Endothelial cell of umbilical vein (primary cell): ENCODE data around the gene CDKN2B-AS1. TPM values are rescaled to one million over a fixed set of nuclear protein-coding genes. Genes with fewer than 3 reads are reported as not detected.

ENCODE experiments used
- BruUV-seq: library from RNA; stranded (reverse); fragments of 400-500 nt; replicated peaks from 2 replicates; lab custom pipeline; 2021; lab: Mats Ljungman, UMichigan
- CTCF ChIA-PET: fragments of 300-600, 350-600 bp; sonication (Branson Sonifier 250); formaldehyde crosslinking; loops from one replicate; lab custom pipeline; 2021; ENCODE audit warnings: antibody characterized with exemption, inconsistent platforms; lab: Charles Lee
- POLR2A ChIA-PET: fragments of 300-600, 350-600 bp; sonication (Branson Sonifier 250); formaldehyde crosslinking; loops from one replicate; lab custom pipeline; 2021; ENCODE audit warnings: antibody characterized with exemption, inconsistent platforms; lab: Charles Lee
- DNase-seq: peaks from one replicate; pipeline ENCODE4 v3.0.0-alpha.2; 2011; ENCODE audit warnings: low read depth, low spot score
- FAIRE-seq: peaks from 2 replicates; lab custom pipeline; 2011; peaks lifted over from hg19 to GRCh38; lab: Jason Lieb, UNC
- H2AFZ ChIP-seq: 2 replicates; pipeline ENCODE4 v1.6.0; 2012; ENCODE audit warnings: low read depth, low read length, control low read depth, inconsistent platforms
- H3K27ac ChIP-seq: 2 replicates; pipeline ENCODE4 v1.5.1; 2011; ENCODE audit warnings: low read depth, mild to moderate bottlenecking, control low read depth, low read length, moderate library complexity; ENCODE audit not compliant: insufficient read depth
- H3K27me3 ChIP-seq, 2 experiments: 2 replicates each; pipeline versions ENCODE4 v1.6.0 to v1.6.1; 2011; ENCODE audit warnings: low read length in 2 of 2, mixed read lengths in 1 of 2; ENCODE audit not compliant: control insufficient read depth in 2 of 2, insufficient read depth in 2 of 2
- H3K36me3 ChIP-seq, 2 experiments: 2 replicates in 1 of 2; 3 replicates in 1 of 2; pipeline ENCODE4 v1.5.1; 2011; ENCODE audit warnings: low read length in 2 of 2, mild to moderate bottlenecking in 1 of 2, moderate library complexity in 1 of 2; ENCODE audit not compliant: control insufficient read depth in 2 of 2, insufficient read depth in 2 of 2; ENCODE audit errors: extremely low read depth in 1 of 2
- H3K4me1 ChIP-seq: 3 replicates; pipeline ENCODE4 v1.5.1; 2011; ENCODE audit warnings: mild to moderate bottlenecking, low read length; ENCODE audit not compliant: control insufficient read depth, insufficient read depth; ENCODE audit errors: extremely low read depth
- H3K4me2 ChIP-seq: 2 replicates; pipeline ENCODE4 v1.6.1; 2011; ENCODE audit warnings: low read length, control low read depth, mixed read lengths; ENCODE audit not compliant: insufficient read depth
- H3K4me3 ChIP-seq, 3 experiments: fragments of 200-600 bp in 1 of 3; sonication (generic), shearing (Covaris generic) in 1 of 3; replicated peaks in 1 of 3; 2 replicates each; pipeline ENCODE4 v1.5.1; 2011 to 2016; ENCODE audit warnings: control low read depth in 3 of 3, low read length in 3 of 3, mild to moderate bottlenecking in 2 of 3, inconsistent platforms in 1 of 3, low read depth in 1 of 3, moderate library complexity in 1 of 3; ENCODE audit not compliant: insufficient read depth in 1 of 3
- H3K79me2 ChIP-seq: 2 replicates; pipeline ENCODE4 v1.6.0; 2012; ENCODE audit warnings: low read length, inconsistent platforms; ENCODE audit not compliant: control insufficient read depth, insufficient read depth
- H3K9ac ChIP-seq: replicated peaks from 2 replicates; pipeline ENCODE3; 2011; ENCODE audit warnings: low read length, control low read depth; ENCODE audit not compliant: insufficient read depth; ENCODE audit errors: extremely low read depth
- H3K9me1 ChIP-seq: replicated peaks from 3 replicates; pipeline ENCODE4 v1.6.0; 2011; ENCODE audit warnings: mild to moderate bottlenecking, low read length; ENCODE audit not compliant: control insufficient read depth, insufficient read depth; ENCODE audit errors: extremely low read depth
- H3K9me3 ChIP-seq: replicated peaks from 2 replicates; pipeline ENCODE4 v1.5.1; 2012; ENCODE audit warnings: low read length, inconsistent platforms; ENCODE audit not compliant: control insufficient read depth, insufficient read depth
- H4K20me1 ChIP-seq: replicated peaks from 2 replicates; pipeline ENCODE3; 2011; ENCODE audit warnings: mild to moderate bottlenecking, low read length; ENCODE audit not compliant: control insufficient read depth, insufficient read depth; ENCODE audit errors: extremely low read depth
- EZH2 ChIP-seq: IDR thresholded peaks from 2 replicates; pipeline ENCODE4 v1.6.1; 2012; ENCODE audit warnings: borderline replicate concordance, low read depth, mild to moderate bottlenecking, moderate library complexity, low read length, inconsistent platforms; ENCODE audit not compliant: severe bottlenecking
- FOS ChIP-seq: IDR thresholded peaks from 2 replicates; pipeline ENCODE4 v1.6.1; 2011; ENCODE audit warnings: mild to moderate bottlenecking, low read length, moderate library complexity, borderline replicate concordance; ENCODE audit not compliant: insufficient read depth
- GATA2 ChIP-seq: IDR thresholded peaks from 2 replicates; pipeline ENCODE4 v1.7.0; 2011; ENCODE audit warnings: low read depth, mild to moderate bottlenecking, moderate library complexity, mixed read lengths, low read length; ENCODE audit not compliant: insufficient read length, insufficient read depth
- JUN ChIP-seq: IDR thresholded peaks from 2 replicates; pipeline ENCODE4 v1.6.1; 2011; ENCODE audit warnings: borderline replicate concordance, low read depth; ENCODE audit not compliant: insufficient read length, insufficient read depth
- MYC ChIP-seq: IDR thresholded peaks from one replicate; pipeline ENCODE4 v1.6.1; 2011; ENCODE audit warnings: mild to moderate bottlenecking, low read depth, low read length
- POLR2A ChIP-seq: IDR thresholded peaks from 2 replicates; pipeline ENCODE4 v1.6.1; 2012; ENCODE audit warnings: low read depth, mild to moderate bottlenecking, control low read depth, low read length
- POLR2AphosphoS5 ChIP-seq: IDR thresholded peaks from 2 replicates; pipeline ENCODE4 v1.6.1; 2012; ENCODE audit warnings: low read depth, mild to moderate bottlenecking, control low read depth, low read length, moderate library complexity; ENCODE audit not compliant: insufficient read depth
- dilution Hi-C: fragments of 300-500 bp; cut with MboI; formaldehyde crosslinking; loops from one replicate; pipeline ENCODE4 v1.15.0; 2019; ENCODE audit warnings: low sequenced_read_pairs; ENCODE audit not compliant: extremely low pct_ligation_motif_present
- intact Hi-C: fragments of 100-400 bp; cut with micrococcal nuclease; formaldehyde crosslinking; loops from one replicate; pipeline ENCODE4 v1.10.0; 2022
- polyA plus RNA-seq, 4 experiments: library from polyadenylated mRNA; depleted of rRNA in 3 of 4; stranded (reverse) in 3 of 4; unstranded in 1 of 4; fragments of >200 nt; gene quantifications; 2 replicates each; pipeline versions ENCODE4 v1.2.1 to v1.2.3, GENCODE V29; 2011 to 2012; ENCODE audit warnings: missing spikeins in 1 of 4
- total RNA-seq: library from RNA; stranded (reverse); gene quantifications from 2 replicates; pipeline ENCODE4 v1.2.3, GENCODE V29; 2021
- TF ChIP-seq, protein P1 (sequence below): IDR thresholded peaks from 2 replicates; pipeline ENCODE4 v1.6.1; 2011; ENCODE audit not compliant: insufficient read depth, insufficient read length
- TF ChIP-seq, protein P2 (sequence below), 2 donors: IDR thresholded peaks; 1 replicate in 1 of 2; 2 replicates in 1 of 2; pipeline ENCODE4 v1.5.1; 2011; ENCODE audit warnings: low read length in 2 of 2, mild to moderate bottlenecking in 2 of 2, moderate library complexity in 2 of 2, control low read depth in 1 of 2, inconsistent platforms in 1 of 2, low read depth in 1 of 2; ENCODE audit not compliant: insufficient read depth in 1 of 2; ENCODE audit errors: extremely low read depth in 1 of 2

CDKN2B-AS1 gene
- total and polyA plus RNA-seq, 2 donors (not counting 3 experiments of a cell fraction or from before 2014, with no cell fraction given), result 0.44 to 1.9 TPM

DNA sequence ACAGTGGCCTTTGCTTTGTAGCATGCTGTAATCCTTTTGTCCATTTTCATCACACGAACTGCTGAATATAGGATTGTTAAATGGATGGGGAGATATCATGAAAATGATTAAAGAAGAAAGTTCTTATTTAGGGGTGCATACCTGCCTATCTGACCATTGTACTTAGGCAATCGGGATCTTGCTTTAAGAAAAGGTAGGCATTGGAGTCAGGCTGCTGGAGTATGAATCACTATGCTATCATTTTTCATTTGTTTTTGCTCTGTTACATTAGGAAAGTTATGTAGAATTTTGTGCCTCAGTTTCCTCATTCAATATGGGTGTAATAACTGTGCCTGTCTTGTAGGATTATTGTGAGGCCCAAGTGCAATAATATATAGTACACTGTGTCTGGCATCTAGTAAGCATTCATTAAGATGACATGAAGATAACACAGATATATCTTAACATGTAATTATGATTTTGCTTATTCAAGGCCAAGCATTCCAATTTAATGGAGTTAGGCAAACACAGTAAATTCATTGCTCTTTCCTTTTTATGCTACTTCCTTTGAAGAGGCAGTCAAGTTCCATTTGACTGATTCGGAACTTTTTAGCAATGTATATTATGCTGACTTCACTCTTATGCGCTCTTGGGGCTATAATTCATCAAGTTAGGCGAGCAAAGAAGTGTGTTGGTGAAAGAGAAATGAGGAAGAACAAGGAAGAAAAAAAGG is 124.4 kb downstream of the CDKN2B-AS1 start:
- Histone ChIP-seq H3K27me3 (no peaks in the 10 kb centered on the region), H2AFZ (peak overlapping the region; percentile 60), H3K4me1 (peaks cover 26% of the 10 kb centered on the region), H3K79me2 (no peaks in the 10 kb centered on the region), H3K9me1 (no peaks in the 10 kb centered on the region), H4K20me1 (no peaks in the 10 kb centered on the region), H3K4me2 (no peak overlapping the region), H3K36me3 (no peaks in the 10 kb centered on the region), H3K9me3 (no peaks in the 10 kb centered on the region), H3K4me3 (no peak overlapping the region), H3K9ac (no peak overlapping the region), H3K27ac (no peak overlapping the region)
- TF ChIP-seq FOS (no peak), GATA2 (no peak), POLR2AphosphoS5 (no peak), POLR2A (no peak), MYC (no peak), JUN (no peak), EZH2 (no peak)
- TF ChIP-seq, protein P1, sequence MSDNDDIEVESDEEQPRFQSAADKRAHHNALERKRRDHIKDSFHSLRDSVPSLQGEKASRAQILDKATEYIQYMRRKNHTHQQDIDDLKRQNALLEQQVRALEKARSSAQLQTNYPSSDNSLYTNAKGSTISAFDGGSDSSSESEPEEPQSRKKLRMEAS, result no peak
- TF ChIP-seq, protein P2, sequence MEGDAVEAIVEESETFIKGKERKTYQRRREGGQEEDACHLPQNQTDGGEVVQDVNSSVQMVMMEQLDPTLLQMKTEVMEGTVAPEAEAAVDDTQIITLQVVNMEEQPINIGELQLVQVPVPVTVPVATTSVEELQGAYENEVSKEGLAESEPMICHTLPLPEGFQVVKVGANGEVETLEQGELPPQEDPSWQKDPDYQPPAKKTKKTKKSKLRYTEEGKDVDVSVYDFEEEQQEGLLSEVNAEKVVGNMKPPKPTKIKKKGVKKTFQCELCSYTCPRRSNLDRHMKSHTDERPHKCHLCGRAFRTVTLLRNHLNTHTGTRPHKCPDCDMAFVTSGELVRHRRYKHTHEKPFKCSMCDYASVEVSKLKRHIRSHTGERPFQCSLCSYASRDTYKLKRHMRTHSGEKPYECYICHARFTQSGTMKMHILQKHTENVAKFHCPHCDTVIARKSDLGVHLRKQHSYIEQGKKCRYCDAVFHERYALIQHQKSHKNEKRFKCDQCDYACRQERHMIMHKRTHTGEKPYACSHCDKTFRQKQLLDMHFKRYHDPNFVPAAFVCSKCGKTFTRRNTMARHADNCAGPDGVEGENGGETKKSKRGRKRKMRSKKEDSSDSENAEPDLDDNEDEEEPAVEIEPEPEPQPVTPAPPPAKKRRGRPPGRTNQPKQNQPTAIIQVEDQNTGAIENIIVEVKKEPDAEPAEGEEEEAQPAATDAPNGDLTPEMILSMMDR (IDR thresholded peaks at IDR 0.05; ENCODE audit: extremely low read depth in 1 of 2, insufficient read depth in 1 of 2, low read depth in 1 of 2, low read length in 2 of 2), result no peak
- FAIRE-seq (no peak), DNase-seq (no peak)
- intact Hi-C loops (loop anchor here (1.0 to 5.0 kb wide), 6 partner anchors 74 to 328 kb away; partner anchors contain the start of genes CDKN2B and DMRTA1), dilution Hi-C loops (no loop called here)
- BruUV-seq, result no TSS peak
- POLR2A ChIA-PET, result no interaction called here
- CTCF ChIA-PET, result interaction anchor here (0.6 to 5.9 kb wide), 55 partner anchors 9 to 333 kb away, joined by 3 to 138 read pairs (median 6); partner anchors contain the start of genes CDKN2A, CDKN2B and CDKN2B-AS1
